Smooth muscle cell (in vitro differentiated cells): ENCODE data around the gene NARS2. TPM values are rescaled to one million over a fixed set of nuclear protein-coding genes. Genes with fewer than 3 reads are reported as not detected.
"Not testable (repeated sequence)": the region's sequence is repeated elsewhere in the genome, so short reads cannot be mapped to it uniquely, and the experiment has no call there.

Experiments
- DNase-seq: peaks from one replicate; lab custom pipeline; 2025; ENCODE audit not compliant: unreplicated experiment; lab: John Stamatoyannopoulos, UW
- H2AFZ ChIP-seq: fragments of 200-600 bp; sonication (generic); 2 replicates; pipeline ENCODE4 v1.6.0; 2016; ENCODE audit warnings: antibody characterized with exemption, low read depth, mild to moderate bottlenecking
- H3F3A ChIP-seq: fragments of 200-600 bp; sonication (generic); 2 replicates; pipeline ENCODE4 v1.6.0; 2017; ENCODE audit warnings: antibody characterized with exemption, low read depth
- H3K27ac ChIP-seq: fragments of 200-600 bp; sonication (generic); 2 replicates; pipeline ENCODE4 v1.5.1; 2016; ENCODE audit warnings: low read depth, mild to moderate bottlenecking
- H3K27me3 ChIP-seq: fragments of 200-600 bp; sonication (generic); 2 replicates; pipeline ENCODE4 v1.6.1; 2016; ENCODE audit warnings: low read depth, mild to moderate bottlenecking
- H3K36me3 ChIP-seq: fragments of 200-600 bp; sonication (generic); 2 replicates; pipeline ENCODE4 v1.5.1; 2016; ENCODE audit warnings: low read depth
- H3K4me1 ChIP-seq: fragments of 200-600 bp; sonication (generic); 2 replicates; pipeline ENCODE4 v1.5.1; 2016; ENCODE audit warnings: low read depth
- H3K4me2 ChIP-seq: fragments of 200-600 bp; sonication (generic); 2 replicates; pipeline ENCODE4 v1.6.0; 2016; ENCODE audit warnings: mild to moderate bottlenecking
- H3K4me3 ChIP-seq: fragments of 200-600 bp; sonication (generic); 2 replicates; pipeline ENCODE4 v1.5.1; 2016; ENCODE audit warnings: mild to moderate bottlenecking
- H3K79me2 ChIP-seq: fragments of 200-600 bp; sonication (generic); 2 replicates; pipeline ENCODE4 v1.6.0; 2016; ENCODE audit warnings: low read depth, mild to moderate bottlenecking
- H3K9ac ChIP-seq: fragments of 200-600 bp; sonication (generic); 2 replicates; pipeline ENCODE4 v1.6.0; 2016; ENCODE audit warnings: low read depth
- H3K9me3 ChIP-seq: fragments of 200-600 bp; sonication (generic); replicated peaks from 2 replicates; pipeline ENCODE4 v1.5.1; 2016; ENCODE audit warnings: low read depth
- H4K20me1 ChIP-seq: fragments of 200-600 bp; sonication (generic); 2 replicates; pipeline ENCODE4 v1.6.0; 2016; ENCODE audit warnings: low read depth
- CTCF ChIP-seq: fragments of 200-600 bp; sonication (generic); IDR thresholded peaks from 2 replicates; pipeline ENCODE4 v1.5.1; 2017; ENCODE audit warnings: borderline replicate concordance, mild to moderate bottlenecking, antibody characterized with exemption; ENCODE audit not compliant: insufficient read depth, poor library complexity, severe bottlenecking
- WGBS: methylation state at CpG from one replicate; pipeline ENCODE4 v1.1.7; 2016; ENCODE audit warnings: low lambda C conversion rate; 5-methylcytosine and 5-hydroxymethylcytosine counted together
- polyA plus RNA-seq: library from polyadenylated mRNA; unstranded; fragments of >200 nt; fragmentation: Nextera tagmentation; extraction: Ambion mirVana; gene quantifications from 2 replicates; pipeline ENCODE4 v1.2.1, GENCODE V29; 2016
- total RNA-seq: library from RNA; depleted of rRNA; stranded (reverse); fragments of >200 nt; gene quantifications from 2 replicates; pipeline ENCODE4 v1.2.3, GENCODE V29; 2014

Gene NARS2
- total and polyA plus RNA-seq, 2 experiments from 2014 or later = 12.2 to 17.4 TPM

- Histone ChIP-seq H3F3A (no peaks in the 10 kb centered on the region), H3K27me3 (no peaks in the 10 kb centered on the region), H3K9ac (no peak overlapping the region), H3K4me2 (no peak overlapping the region), H3K4me1 (no peaks in the 10 kb centered on the region), H2AFZ (no peak overlapping the region), H3K27ac (no peak overlapping the region), H4K20me1 (no peaks in the 10 kb centered on the region), H3K4me3 (no peak overlapping the region), H3K9me3 (no peaks in the 10 kb centered on the region), H3K79me2 (no peaks in the 10 kb centered on the region), H3K36me3 (no peaks in the 10 kb centered on the region)
- no peak for DNase-seq
- 98% methylated on average over 17 of the region's 19 CpGs for WGBS
- no peak for TF ChIP-seq CTCF
These were observed 109.3 kb downstream of the NARS2 start for GRCh38 chr11:78465169-78465942.

DNA sequence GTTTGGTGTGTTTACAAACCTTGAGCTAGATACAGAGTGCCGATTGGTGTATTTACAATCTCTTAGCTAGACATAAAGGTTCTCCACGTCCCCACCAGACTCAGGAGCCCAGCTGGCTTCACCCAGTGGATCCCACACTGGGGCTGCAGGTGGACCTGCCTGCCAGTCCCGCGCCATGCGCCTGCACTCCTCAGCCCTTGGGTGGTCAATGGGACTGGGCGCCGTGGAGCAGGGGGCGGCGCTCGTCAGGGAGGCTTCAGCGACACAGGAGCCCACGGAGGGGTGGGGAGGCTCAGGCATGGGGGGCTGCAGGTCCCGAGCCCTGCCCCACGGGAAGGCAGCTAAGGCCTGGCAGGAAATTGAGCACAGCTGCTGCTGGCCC, 109.9 kb downstream of the NARS2 start:
- H3K27me3 ChIP-seq, DNase-seq, H3K79me2 ChIP-seq, H3K36me3 ChIP-seq, H4K20me1 ChIP-seq, H3K4me2 ChIP-seq, H3K9me3 ChIP-seq, H2AFZ ChIP-seq, H3K4me3 ChIP-seq, H3K27ac ChIP-seq, H3K4me1 ChIP-seq, H3K9ac ChIP-seq, H3F3A ChIP-seq: not testable (repeated sequence)
- WGBS = 98% methylated on average over 14 of the region's 14 CpGs

- Histone ChIP-seq H4K20me1 (no peaks in the 10 kb centered on the region), H3K9ac (no peak overlapping the region), H3K36me3 (no peaks in the 10 kb centered on the region), H3K27me3 (no peaks in the 10 kb centered on the region), H2AFZ (no peak overlapping the region), H3K4me2 (no peak overlapping the region), H3K27ac (no peak overlapping the region), H3F3A (no peaks in the 10 kb centered on the region), H3K4me1 (no peaks in the 10 kb centered on the region), H3K9me3 (no peaks in the 10 kb centered on the region), H3K4me3 (no peak overlapping the region), H3K79me2 (no peaks in the 10 kb centered on the region)
- 94% methylated on average over 1 of the region's 1 CpG for WGBS
- TF ChIP-seq CTCF = no peak
- no peak for DNase-seq
These were observed 114.2 kb downstream of the NARS2 start for GRCh38 chr11:78460471-78460870.

DNA sequence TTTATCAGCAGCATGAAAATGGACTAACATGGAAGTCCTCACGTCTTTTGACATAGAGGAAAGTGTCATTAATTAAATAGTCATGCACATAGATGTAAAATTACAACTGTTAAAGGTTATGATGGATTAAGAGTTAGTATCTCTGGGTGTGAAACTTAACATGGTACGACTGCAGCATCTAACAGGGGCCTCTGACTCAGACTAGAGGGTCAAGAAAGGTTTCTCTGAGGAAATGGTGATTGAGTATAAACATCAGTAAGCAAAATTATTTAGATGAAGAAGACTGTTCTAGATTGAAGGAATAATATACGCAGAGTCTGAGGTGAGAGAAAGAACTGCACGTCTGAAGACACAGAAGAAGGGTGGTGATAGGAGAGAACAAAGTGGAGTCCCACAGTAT, 114.9 kb downstream of the NARS2 start:
- H3K4me3 ChIP-seq = no peak overlapping the region
- 91% methylated on average over 4 of the region's 4 CpGs for WGBS

More for the DNA sequence above, 114.9 kb downstream of the NARS2 start:
- Histone ChIP-seq H3K9ac (no peak overlapping the region), H3K27me3 (no peaks in the 10 kb centered on the region), H3K9me3 (no peaks in the 10 kb centered on the region), H4K20me1 (no peaks in the 10 kb centered on the region), H2AFZ (no peak overlapping the region), H3K79me2 (no peaks in the 10 kb centered on the region), H3F3A (no peaks in the 10 kb centered on the region), H3K4me1 (no peaks in the 10 kb centered on the region), H3K27ac (no peak overlapping the region), H3K4me2 (no peak overlapping the region), H3K36me3 (no peaks in the 10 kb centered on the region)
- no peak for TF ChIP-seq CTCF
- DNase-seq = no peak
